Stimulated activated CD4-positive, alpha-beta T cell treated with anti-CD3 and anti-CD28 coated beads, Interleukin-2, amount 100 ng/mL, for 48 hours (primary cell): Measurements from ENCODE around the gene CASZ1.

Experiments
- DNase-seq, 2 donors: peaks; one replicate each; pipeline ENCODE4 v3.0.0-alpha.2; 2020

The CASZ1 gene

GRCh38 chr1:10795276-10796021 lies 997 bp downstream of the CASZ1 start:
- no peak for DNase-seq

DNA sequence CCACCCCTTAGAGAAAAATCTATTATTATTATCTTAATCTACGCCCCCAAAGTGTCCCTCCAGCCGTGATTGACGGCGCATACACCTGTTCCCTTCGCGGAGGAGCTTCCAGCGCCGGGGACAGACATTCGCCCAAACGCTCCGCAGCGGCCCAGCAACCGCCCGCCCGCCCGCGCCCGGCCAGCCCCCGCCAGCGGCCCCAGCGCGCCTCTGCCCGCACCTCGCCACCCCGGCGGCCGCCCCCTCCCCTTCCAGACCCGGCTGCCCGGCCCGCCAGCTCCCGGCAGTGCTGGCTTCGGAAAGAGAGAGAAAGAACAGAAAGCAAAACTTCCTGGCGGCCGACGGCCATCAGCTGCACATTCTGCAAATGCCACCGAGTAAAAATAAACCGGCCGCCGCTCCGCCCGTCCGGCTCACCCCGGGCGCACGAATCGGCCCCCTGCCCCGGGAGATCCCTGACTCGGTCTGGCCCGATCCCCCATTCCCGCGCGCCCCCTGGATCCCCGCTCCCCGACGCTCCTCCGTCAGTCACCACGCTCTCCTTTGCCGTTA lies 1.6 kb downstream of the CASZ1 start:
- DNase-seq = no peak

GRCh38 chr1:10793129-10793651 lies 3.3 kb downstream of the CASZ1 start:
- no peak for DNase-seq

GRCh38 chr1:10791105-10791951 lies 5.1 kb downstream of the CASZ1 start:
- DNase-seq = no peak

DNA sequence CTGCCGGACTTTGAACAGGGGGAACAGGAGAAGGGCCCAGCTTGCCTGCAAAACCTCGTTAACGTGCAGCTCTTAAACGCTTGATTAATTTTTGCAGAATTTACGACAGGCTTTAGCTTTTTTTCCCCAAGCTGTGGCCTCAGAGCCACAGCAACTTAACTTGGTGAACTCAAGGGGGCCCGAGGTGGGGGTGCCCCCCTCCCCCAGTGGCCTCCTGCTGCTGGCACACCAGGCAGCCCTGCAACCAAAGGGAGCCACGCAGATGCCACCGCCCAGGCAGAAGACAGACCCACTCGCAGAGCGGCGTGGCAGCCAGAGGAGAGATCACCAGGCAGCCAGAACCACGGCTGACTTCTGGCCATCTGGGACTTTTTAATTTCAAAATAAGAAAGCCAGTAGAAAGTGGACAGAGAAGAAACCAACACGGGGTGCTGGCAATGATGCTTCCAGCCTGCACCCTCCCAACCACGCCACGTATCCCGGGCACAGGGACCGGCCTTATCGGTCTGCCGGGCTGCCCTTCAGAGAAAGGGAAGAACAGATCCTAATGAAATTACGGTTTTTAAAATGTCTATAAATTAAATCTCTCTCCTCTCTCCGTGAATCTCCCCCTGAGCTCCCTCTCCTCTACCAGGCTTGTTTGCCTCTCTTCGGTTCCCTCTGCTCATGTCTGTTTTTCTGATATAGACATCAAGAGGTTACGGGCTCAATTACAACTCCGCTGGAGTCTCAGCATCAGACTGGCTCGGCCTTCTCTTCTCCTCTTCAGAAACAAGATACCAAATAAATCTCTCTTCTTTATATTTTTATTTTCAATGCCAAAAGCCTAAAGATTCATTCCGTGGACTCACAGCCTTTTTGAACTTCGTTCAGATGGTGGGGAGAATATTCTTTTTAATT lies 6.4 kb downstream of the CASZ1 start:
- DNase-seq = no peak

DNA sequence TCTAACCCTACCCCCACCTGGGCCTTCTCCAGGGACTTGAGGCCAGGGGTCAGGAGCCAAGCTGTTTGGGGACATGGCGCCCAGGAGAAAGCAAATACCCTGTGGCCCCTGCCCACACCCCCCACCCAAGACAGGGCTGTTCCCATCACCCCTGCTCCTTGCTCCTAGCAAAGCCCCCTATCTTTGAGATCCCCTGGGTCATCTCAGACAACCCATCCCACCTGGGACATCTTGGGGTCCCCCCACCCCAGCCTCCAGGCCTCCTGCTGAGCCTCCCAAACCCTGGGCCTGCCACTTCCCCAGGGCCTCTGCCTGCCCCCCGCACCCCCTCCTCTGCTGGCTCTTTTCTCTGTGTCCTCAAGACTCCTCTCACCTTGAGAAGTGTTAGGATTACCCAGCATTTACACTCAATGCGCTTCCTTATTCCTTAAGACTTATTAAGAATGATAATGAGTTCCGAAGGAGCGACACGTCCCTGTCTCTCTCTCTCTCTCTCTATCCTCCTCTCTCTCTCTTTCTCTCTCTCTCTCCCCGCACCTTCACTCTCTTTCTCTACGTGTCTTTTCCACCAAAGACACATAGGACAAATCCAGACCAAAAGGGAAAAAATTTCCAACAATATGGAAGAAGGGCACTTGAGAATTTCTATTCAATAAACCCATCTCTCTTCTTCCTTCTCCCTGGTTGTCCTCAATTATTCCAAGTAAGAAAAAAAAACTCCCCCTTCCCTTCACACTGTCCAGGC lies 7.2 kb downstream of the CASZ1 start:
- no peak for DNase-seq

GRCh38 chr1:10788592-10789006 lies 7.8 kb downstream of the CASZ1 start:
- DNase-seq = no peak

DNA sequence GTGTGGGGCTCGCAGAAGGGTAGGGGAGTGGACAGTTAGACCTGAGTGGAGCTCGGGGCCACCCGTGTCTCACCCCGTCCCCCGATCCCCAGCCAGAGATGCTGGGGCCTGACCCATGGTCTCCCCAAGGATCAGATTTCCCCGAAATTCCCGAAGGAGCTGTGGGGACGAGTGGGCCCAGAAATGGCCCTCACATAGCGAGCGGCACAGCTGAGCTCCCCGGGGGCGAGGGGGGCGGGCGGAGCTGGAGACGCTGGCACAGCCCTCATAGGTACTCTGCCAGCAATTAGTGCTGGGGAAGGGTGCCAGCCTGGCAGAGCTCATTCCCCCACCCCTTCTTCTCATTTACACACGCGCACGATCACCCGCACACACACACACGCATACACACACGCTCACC lies 9.2 kb downstream of the CASZ1 start:
- no peak for DNase-seq

GRCh38 chr1:10785728-10786638 lies 10.5 kb downstream of the CASZ1 start:
- DNase-seq = no peak

- DNase-seq = no peak
Measured at GRCh38 chr1:10784998-10785727, 11.3 kb downstream of the CASZ1 start.

DNA sequence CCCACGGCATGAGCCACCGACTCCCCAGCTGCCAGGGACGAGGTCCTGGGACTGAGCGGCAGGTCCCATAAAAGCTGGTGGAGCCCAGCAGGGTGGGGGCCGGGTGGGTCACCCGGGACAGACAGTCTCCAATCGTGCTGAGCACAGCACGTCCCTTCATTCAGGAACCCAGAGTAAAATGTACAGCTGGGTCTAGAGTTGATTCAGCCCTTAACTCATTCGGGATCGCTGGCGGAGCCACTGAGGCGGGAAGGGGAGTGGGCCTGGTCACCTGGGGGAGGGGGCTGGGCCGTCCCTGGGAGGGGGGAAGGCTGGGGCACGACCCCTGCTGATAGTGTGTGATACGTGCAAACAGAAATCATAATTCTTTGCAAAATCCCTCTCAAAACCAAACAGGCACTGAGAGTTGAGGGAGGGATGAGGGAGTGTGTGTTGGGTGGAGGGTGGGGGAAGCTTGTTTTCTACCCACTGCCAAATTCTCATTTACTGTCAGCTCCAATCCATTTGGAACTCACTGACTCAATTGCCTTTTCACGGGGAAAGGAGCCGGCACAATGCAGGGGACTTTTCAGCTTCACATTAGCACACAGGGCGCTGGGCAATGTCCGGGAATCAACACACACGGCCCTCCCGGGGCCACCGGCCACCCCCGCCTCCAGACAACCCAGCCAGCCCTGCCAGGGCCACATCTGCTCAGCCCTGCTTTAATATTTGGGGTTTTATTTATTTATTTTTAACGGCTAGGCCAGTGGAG lies 13.8 kb downstream of the CASZ1 start:
- DNase-seq = no peak

DNA sequence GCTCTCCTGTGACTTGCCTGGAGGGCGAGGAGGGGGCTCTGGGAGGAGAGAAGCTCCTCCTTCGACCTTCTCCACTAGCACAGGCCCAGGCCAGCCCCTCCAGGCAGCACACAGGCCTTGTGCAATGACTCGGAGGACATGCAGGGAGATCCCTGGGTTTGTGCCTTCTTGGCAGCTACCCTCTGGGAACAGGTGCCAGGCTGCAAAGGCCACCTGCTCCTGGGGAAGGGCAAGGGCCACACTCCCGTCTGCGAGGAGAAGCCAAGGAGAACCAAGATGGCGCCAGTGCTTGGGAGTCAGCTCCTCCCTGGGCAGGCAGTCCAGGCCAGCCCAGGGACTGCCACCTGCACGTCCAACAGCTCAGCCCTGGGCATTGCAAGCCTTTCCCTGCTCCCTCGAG lies 15.3 kb downstream of the CASZ1 start:
- DNase-seq = no peak

DNA sequence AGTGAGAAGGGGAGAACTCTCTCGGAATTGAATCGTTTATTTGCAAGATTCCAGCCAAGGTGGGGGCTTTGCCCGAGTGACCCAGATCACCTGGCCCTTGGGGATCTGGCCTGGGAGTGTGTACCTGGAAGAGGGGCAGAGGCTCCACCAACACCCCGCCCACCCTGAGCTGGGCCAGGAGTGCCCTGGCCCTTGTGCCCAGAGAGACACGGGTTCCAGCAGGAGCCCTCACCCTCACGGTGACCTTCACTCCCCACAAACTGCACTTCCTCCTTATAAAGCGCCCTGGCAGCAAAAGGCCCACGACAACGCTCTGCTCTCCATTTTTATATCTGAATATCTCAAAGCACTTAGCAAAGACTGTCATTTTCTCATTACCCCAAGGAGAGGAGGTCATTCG lies 16.6 kb downstream of the CASZ1 start:
- no peak for DNase-seq

DNA sequence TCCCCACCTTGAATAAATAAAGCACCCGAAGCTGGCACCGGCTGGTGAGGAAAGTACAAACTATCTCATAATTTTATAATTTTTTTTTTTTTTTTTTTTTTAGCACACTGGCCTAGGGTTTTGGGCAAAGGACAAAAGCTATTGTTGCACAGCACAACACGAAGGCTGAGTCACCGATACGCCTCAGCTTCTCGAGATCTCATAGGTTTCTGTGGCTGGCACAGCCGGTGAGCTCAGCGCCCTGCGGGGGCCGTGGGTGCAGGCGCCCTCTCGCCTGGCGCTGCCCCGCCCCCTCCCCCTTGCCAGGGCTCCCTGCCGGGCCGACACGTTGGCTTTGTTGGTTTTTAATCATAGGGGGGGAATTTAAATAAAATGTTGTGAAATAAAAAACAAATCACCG lies 17.2 kb downstream of the CASZ1 start:
- DNase-seq = no peak

DNA sequence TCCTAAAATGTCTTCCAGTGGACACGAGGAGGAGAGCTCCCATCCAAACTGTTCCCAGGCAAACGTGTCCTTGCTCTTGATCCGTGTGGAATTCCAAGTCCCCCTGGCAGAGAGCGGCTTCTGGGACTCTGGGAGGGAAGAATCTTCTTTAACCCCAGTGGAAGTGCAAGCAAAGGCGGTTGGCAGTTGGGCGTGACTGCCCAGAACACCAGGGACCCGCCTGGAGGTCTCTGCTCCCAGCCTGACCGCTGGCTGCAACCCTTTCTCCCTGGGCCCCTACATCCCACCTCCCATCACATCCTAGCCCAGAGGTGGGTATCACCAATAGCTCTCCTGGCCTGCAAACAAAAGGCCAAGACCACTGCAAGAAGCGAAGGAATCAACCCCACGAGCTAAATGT lies 17.8 kb downstream of the CASZ1 start:
- DNase-seq = no peak

- no peak for DNase-seq
Measured at GRCh38 chr1:10777749-10778574, 18.5 kb downstream of the CASZ1 start.

- no peak for DNase-seq
Measured at GRCh38 chr1:10776190-10776905, 20.1 kb downstream of the CASZ1 start.

DNA sequence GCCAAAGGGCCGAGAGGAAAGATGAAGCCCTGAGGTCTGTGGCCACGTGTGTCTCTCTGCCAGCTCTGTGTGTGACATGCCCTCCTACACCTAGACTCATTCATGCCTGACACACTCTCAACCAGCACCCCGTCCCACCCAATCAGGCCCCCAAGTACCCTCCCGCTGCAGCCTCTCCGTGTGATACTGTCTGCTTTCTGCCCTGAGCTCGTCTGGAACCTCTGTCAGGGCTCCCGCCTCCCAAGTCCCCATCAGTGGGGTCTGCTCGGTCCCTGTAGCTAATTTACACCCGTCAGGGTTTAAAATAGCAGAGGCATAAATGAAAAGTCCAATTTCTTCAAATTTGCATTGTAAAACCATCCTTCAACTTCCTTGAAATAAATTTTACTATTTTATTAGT lies 20.7 kb downstream of the CASZ1 start:
- DNase-seq = no peak
